CD4-positive, CD25-positive, alpha-beta regulatory T cell (primary cell): ENCODE measurements around the gene IQGAP3. TPM values are rescaled to one million over a fixed set of nuclear protein-coding genes. Genes with fewer than 3 reads are reported as not detected.

Source experiments
- ATAC-seq, 2 donors: fragments of 150-1000 bp; cut with Tn5 transposase; one replicate each; pipeline ENCODE4 v1.10.0; 2021; ENCODE audit warnings: low read depth in 2 of 2, moderate number of reproducible peaks in 2 of 2, moderate library complexity in 1 of 2
- DNase-seq, 3 donors: peaks; one replicate each; pipeline versions ENCODE4 v3.0.0 to v3.0.0-alpha.2; 2012 to 2022; ENCODE audit warnings: mixed read lengths in 1 of 3
- H3K27ac ChIP-seq: one replicate; pipeline ENCODE4 v1.7.0; 2013; ENCODE audit warnings: mild to moderate bottlenecking, low read length; ENCODE audit not compliant: insufficient read depth, poor library complexity, severe bottlenecking
- H3K27me3 ChIP-seq: one replicate; pipeline ENCODE4 v1.7.0; 2013; ENCODE audit warnings: low read length; ENCODE audit not compliant: control insufficient read depth, insufficient read depth
- H3K36me3 ChIP-seq: one replicate; pipeline ENCODE4 v1.7.0; 2013; ENCODE audit warnings: mild to moderate bottlenecking, low read length, moderate library complexity; ENCODE audit not compliant: control insufficient read depth, insufficient read depth
- H3K4me1 ChIP-seq: 2 replicates; pipeline ENCODE4 v1.7.0; 2013; ENCODE audit warnings: mild to moderate bottlenecking, low read length; ENCODE audit not compliant: insufficient read depth, control insufficient read depth, poor library complexity, severe bottlenecking
- H3K4me3 ChIP-seq: one replicate; pipeline ENCODE4 v1.7.0; 2013; ENCODE audit warnings: low read depth, mild to moderate bottlenecking, low read length, moderate library complexity
- H3K9me3 ChIP-seq, 2 experiments: 1 replicate in 1 of 2; 2 replicates in 1 of 2; pipeline ENCODE4 v1.7.0; 2013; ENCODE audit warnings: low read length in 2 of 2, mild to moderate bottlenecking in 1 of 2, moderate library complexity in 1 of 2; ENCODE audit not compliant: control insufficient read depth in 2 of 2
- H3K27ac Mint-ChIP-seq, 3 donors: one replicate each; pipeline ENCODE4 v1.8.0; 2020 to 2022; ENCODE audit warnings: mild to moderate bottlenecking in 3 of 3, mixed read lengths in 3 of 3, moderate library complexity in 2 of 3
- H3K27me3 Mint-ChIP-seq: one replicate; pipeline ENCODE4 v1.8.0; 2022; ENCODE audit warnings: mild to moderate bottlenecking, mixed read lengths
- H3K36me3 Mint-ChIP-seq: one replicate; pipeline ENCODE4 v1.8.0; 2020; ENCODE audit warnings: mixed read lengths
- H3K4me1 Mint-ChIP-seq, 4 donors: one replicate each; pipeline ENCODE4 v1.8.0; 2020 to 2022; ENCODE audit warnings: mixed read lengths in 4 of 4, mild to moderate bottlenecking in 1 of 4
- H3K4me3 Mint-ChIP-seq, 4 donors: one replicate each; pipeline ENCODE4 v1.8.0; 2020 to 2022; ENCODE audit warnings: mild to moderate bottlenecking in 4 of 4, mixed read lengths in 4 of 4, moderate library complexity in 3 of 4
- H3K9me3 Mint-ChIP-seq, 7 donors: one replicate each; pipeline ENCODE4 v1.8.0; 2020 to 2022; ENCODE audit warnings: mixed read lengths in 7 of 7, mild to moderate bottlenecking in 3 of 7, moderate library complexity in 2 of 7
- polyA plus RNA-seq, 4 donors: library from polyadenylated mRNA; unstranded; fragments of 300-500 nt; fragmentation: Illumina TruSeq; gene quantifications; one replicate each; pipeline ENCODE4 v1.2.3, GENCODE V29; 2021
- total RNA-seq: library from RNA; stranded (reverse); gene quantifications from one replicate; pipeline ENCODE4 v1.2.3, GENCODE V29; 2022

Gene IQGAP3
- total and polyA plus RNA-seq, 5 donors from 2014 or later: 0.05 to 0.98 (median 0.10) TPM

DNA sequence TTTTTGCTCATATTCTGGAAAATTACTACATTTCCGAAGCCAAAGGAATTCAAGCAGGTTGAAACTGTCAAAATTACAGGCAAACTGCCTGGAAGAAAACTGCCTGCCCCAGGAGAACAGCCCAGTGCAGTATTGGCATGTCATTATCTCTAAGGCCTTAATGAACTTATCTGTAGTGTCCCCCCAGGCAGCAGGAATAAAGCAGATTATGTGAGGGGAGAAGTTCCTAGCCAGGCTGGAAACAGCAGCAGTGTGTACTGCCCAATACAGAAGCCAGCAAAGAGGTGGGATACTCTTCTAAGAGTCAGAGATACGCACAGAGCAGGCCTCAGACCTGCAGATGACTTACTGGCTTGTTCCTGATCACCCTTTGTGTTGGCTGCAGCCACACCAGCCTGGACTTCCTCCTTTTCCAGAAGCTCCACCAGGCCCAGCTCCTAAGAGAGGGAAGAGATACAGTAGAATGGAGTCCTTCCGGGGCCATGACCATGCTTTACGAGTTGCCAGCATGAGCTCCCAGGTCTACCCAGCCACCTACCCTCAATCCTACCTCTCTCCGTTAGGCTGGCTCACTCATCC, 11.7 kb downstream of the IQGAP3 start:
- Mint-ChIP-seq H3K4me1 (peaks cover 0 to 1% (median 0%) of the 10 kb centered on the region in 4 donors), H3K36me3 (no peaks in the 10 kb centered on the region), H3K4me3 (no peak overlapping the region), H3K27me3 (no peaks in the 10 kb centered on the region), H3K27ac (peak overlapping the region in 1 of 3 donors; percentile 84), H3K9me3 (no peaks in the 10 kb centered on the region)
- Histone ChIP-seq H3K36me3 (no peaks in the 10 kb centered on the region), H3K27ac (no peak overlapping the region), H3K9me3 (no peaks in the 10 kb centered on the region), H3K27me3 (no peaks in the 10 kb centered on the region), H3K4me1 (no peaks in the 10 kb centered on the region), H3K4me3 (no peak overlapping the region)
- DNase-seq (no peak), ATAC-seq (no peak)

- no peaks in the 10 kb centered on the region for H3K4me1 ChIP-seq
- no peaks in the 10 kb centered on the region for H3K9me3 ChIP-seq
- no peaks in the 10 kb centered on the region for H3K36me3 ChIP-seq
- no peak overlapping the region for H3K4me3 Mint-ChIP-seq
- H3K27me3 ChIP-seq: no peaks in the 10 kb centered on the region
- H3K4me1 Mint-ChIP-seq: no peaks in the 10 kb centered on the region
- H3K4me3 ChIP-seq: no peak overlapping the region
- no peak overlapping the region for H3K27ac ChIP-seq
- no peak for ATAC-seq
- H3K27me3 Mint-ChIP-seq: no peaks in the 10 kb centered on the region
- DNase-seq: no peak
- no peak overlapping the region for H3K27ac Mint-ChIP-seq
- no peaks in the 10 kb centered on the region for H3K36me3 Mint-ChIP-seq
- no peaks in the 10 kb centered on the region for H3K9me3 Mint-ChIP-seq
These were observed 12.5 kb downstream of the IQGAP3 start for GRCh38 chr1:156559797-156560385.

DNA sequence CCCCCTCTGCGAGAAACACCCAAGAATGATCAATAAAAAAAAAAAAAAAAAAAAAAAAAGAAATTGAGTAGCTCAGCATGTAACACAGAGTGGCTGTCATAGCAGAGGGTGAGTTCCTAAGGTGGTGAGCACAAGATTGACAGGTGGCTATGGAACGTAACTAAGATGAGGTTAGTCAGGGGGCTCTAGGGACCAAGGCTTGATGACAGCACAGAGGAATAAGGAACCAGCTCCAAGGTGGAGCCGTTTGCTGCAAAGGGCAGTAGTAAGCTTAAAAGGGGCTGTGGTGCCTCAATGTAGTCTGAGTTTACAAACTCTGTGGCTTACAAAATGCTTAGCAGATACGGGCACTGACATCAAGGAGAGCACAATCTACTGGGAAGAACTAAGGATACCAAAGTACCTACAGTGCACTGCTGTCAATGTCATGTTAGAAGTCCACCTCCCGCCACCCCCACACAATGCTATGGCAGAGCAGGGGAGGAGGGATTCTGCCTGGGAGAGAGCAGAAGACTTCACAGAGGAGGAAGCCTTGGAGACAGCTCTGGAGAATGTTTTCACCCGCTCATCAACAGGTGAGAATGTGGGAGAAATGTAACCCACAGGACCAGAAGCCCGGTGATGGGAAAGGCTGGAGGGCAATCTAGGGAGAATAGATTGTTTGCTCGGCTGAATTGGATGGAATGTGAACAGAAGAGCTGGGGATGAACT, 13.1 kb downstream of the IQGAP3 start:
- Mint-ChIP-seq H3K27me3 (no peaks in the 10 kb centered on the region), H3K4me3 (no peak overlapping the region), H3K36me3 (no peaks in the 10 kb centered on the region), H3K27ac (no peak overlapping the region), H3K9me3 (no peaks in the 10 kb centered on the region), H3K4me1 (no peaks in the 10 kb centered on the region)
- DNase-seq (no peak), ATAC-seq (no peak)
- H3K27me3 ChIP-seq: no peaks in the 10 kb centered on the region
- H3K36me3 ChIP-seq: no peaks in the 10 kb centered on the region
- H3K4me1 ChIP-seq: no peaks in the 10 kb centered on the region
- no peak overlapping the region for H3K4me3 ChIP-seq
- no peaks in the 10 kb centered on the region for H3K9me3 ChIP-seq
- H3K27ac ChIP-seq: no peak overlapping the region

- Mint-ChIP-seq H3K9me3 (no peaks in the 10 kb centered on the region), H3K36me3 (peaks cover 4% of the 10 kb centered on the region), H3K27ac (no peak overlapping the region), H3K4me1 (peaks cover 2 to 5% (median 4%) of the 10 kb centered on the region in 4 donors), H3K27me3 (no peaks in the 10 kb centered on the region), H3K4me3 (no peak overlapping the region)
- Histone ChIP-seq H3K27ac (no peak overlapping the region), H3K4me1 (no peaks in the 10 kb centered on the region), H3K27me3 (no peaks in the 10 kb centered on the region), H3K9me3 (no peaks in the 10 kb centered on the region), H3K4me3 (no peak overlapping the region), H3K36me3 (no peaks in the 10 kb centered on the region)
- no peak for ATAC-seq
- no peak for DNase-seq
These were observed 16.0 kb downstream of the IQGAP3 start for GRCh38 chr1:156556354-156556753.

GRCh38 chr1:156555715-156556114, 16.6 kb downstream of the IQGAP3 start:
- no peaks in the 10 kb centered on the region for H3K27me3 Mint-ChIP-seq
- Histone ChIP-seq H3K9me3 (no peaks in the 10 kb centered on the region), H3K27ac (no peak overlapping the region), H3K27me3 (no peaks in the 10 kb centered on the region), H3K36me3 (no peaks in the 10 kb centered on the region), H3K4me1 (no peaks in the 10 kb centered on the region), H3K4me3 (no peak overlapping the region)
- no peak for ATAC-seq
- no peak overlapping the region for H3K4me3 Mint-ChIP-seq
- H3K27ac Mint-ChIP-seq: no peak overlapping the region
- peaks cover 2 to 5% (median 4%) of the 10 kb centered on the region in 4 donors for H3K4me1 Mint-ChIP-seq
- H3K9me3 Mint-ChIP-seq: no peaks in the 10 kb centered on the region
- DNase-seq: no peak
- peaks cover 4% of the 10 kb centered on the region for H3K36me3 Mint-ChIP-seq

- Mint-ChIP-seq H3K4me3 (no peak overlapping the region), H3K4me1 (peaks cover 2 to 5% (median 4%) of the 10 kb centered on the region in 4 donors), H3K36me3 (peaks cover 4% of the 10 kb centered on the region), H3K27me3 (no peaks in the 10 kb centered on the region), H3K9me3 (no peaks in the 10 kb centered on the region), H3K27ac (no peak overlapping the region)
- DNase-seq (no peak), ATAC-seq (no peak)
- H3K4me3 ChIP-seq: no peak overlapping the region
- H3K9me3 ChIP-seq: no peaks in the 10 kb centered on the region
- no peak overlapping the region for H3K27ac ChIP-seq
- no peaks in the 10 kb centered on the region for H3K27me3 ChIP-seq
- no peaks in the 10 kb centered on the region for H3K4me1 ChIP-seq
- no peaks in the 10 kb centered on the region for H3K36me3 ChIP-seq
These were observed 17.4 kb downstream of the IQGAP3 start for GRCh38 chr1:156554971-156555370.

- Histone ChIP-seq H3K36me3 (no peaks in the 10 kb centered on the region), H3K4me1 (no peaks in the 10 kb centered on the region), H3K27ac (no peak overlapping the region), H3K9me3 (no peaks in the 10 kb centered on the region), H3K4me3 (no peak overlapping the region), H3K27me3 (no peaks in the 10 kb centered on the region)
- H3K4me1 Mint-ChIP-seq: peaks cover 2 to 5% (median 4%) of the 10 kb centered on the region in 4 donors
- H3K9me3 Mint-ChIP-seq: no peaks in the 10 kb centered on the region
- peak overlapping the region in 1 of 3 donors; percentile 81 for H3K27ac Mint-ChIP-seq
- H3K4me3 Mint-ChIP-seq: no peak overlapping the region
- peaks cover 4% of the 10 kb centered on the region for H3K36me3 Mint-ChIP-seq
- H3K27me3 Mint-ChIP-seq: no peaks in the 10 kb centered on the region
- DNase-seq (no peak), ATAC-seq (no peak)
These were observed 18.4 kb downstream of the IQGAP3 start for GRCh38 chr1:156553860-156554485.
